A673 (cell line): Measurements from ENCODE around the gene CFAP221.

Source experiments
- CTCF ChIP-seq: fragments of 300-800, 200-600 bp; sonication (generic); conservative IDR thresholded peaks from 2 replicates; pipeline ENCODE4 v1.5.1; 2017; ENCODE audit warnings: low read depth, mild to moderate bottlenecking, antibody characterized with exemption, low read length, moderate library complexity, mixed read lengths
- EZH2 ChIP-seq: fragments of 200-600 bp; sonication (generic); IDR thresholded peaks from 2 replicates; pipeline ENCODE4 v1.6.1; 2017; ENCODE audit warnings: borderline replicate concordance, low read depth, mild to moderate bottlenecking, mixed read lengths, antibody characterized with exemption, low read length; ENCODE audit not compliant: poor library complexity, severe bottlenecking

- TF ChIP-seq CTCF (no peak), EZH2 (no peak)
These were observed 7.5 kb upstream of the CFAP221 start for GRCh38 chr2:119536707-119537106.
